MCF 10A (cell line): ENCODE results near the gene FOXC2. TPM values are rescaled to one million over a fixed set of nuclear protein-coding genes. Genes with fewer than 3 reads are reported as not detected.

Source experiments
- BruUV-seq: library from RNA; stranded (reverse); fragments of 400-500 nt; replicated peaks from 2 replicates; lab custom pipeline; 2021; lab: Mats Ljungman, UMichigan
- CTCF ChIA-PET: fragments of 300-600 bp; sonication (Branson Sonifier 250); formaldehyde crosslinking; extraction: SDS; loops from one replicate; lab custom pipeline; 2021; ENCODE audit warnings: antibody characterized with exemption, inconsistent platforms; lab: Yijun Ruan, JAX
- POLR2A ChIA-PET: fragments of 300-600, 350-650 bp; sonication (Branson Sonifier 250); formaldehyde crosslinking; extraction: SDS; loops from one replicate; lab custom pipeline; 2020; ENCODE audit warnings: antibody characterized with exemption, inconsistent platforms; lab: Yijun Ruan, JAX
- DNase-seq: peaks from one replicate; pipeline ENCODE4 v3.0.0-alpha.2; 2018; ENCODE audit not compliant: unreplicated experiment
- H3K27ac Mint-ChIP-seq: one replicate; pipeline ENCODE4 v1.8.0; 2022; ENCODE audit warnings: mild to moderate bottlenecking, low read depth, mixed read lengths; ENCODE audit not compliant: unreplicated experiment
- H3K27me3 Mint-ChIP-seq: one replicate; pipeline ENCODE4 v1.8.0; 2022; ENCODE audit warnings: mixed read lengths; ENCODE audit not compliant: insufficient read depth, unreplicated experiment
- H3K36me3 Mint-ChIP-seq: one replicate; pipeline ENCODE4 v1.8.0; 2022; ENCODE audit warnings: mild to moderate bottlenecking, moderate library complexity, mixed read lengths; ENCODE audit not compliant: insufficient read depth, unreplicated experiment
- H3K4me1 Mint-ChIP-seq: one replicate; pipeline ENCODE4 v1.8.0; 2022; ENCODE audit warnings: mixed read lengths; ENCODE audit not compliant: insufficient read depth, unreplicated experiment
- H3K4me3 Mint-ChIP-seq: one replicate; pipeline ENCODE4 v1.8.0; 2022; ENCODE audit warnings: mild to moderate bottlenecking, moderate library complexity, mixed read lengths; ENCODE audit not compliant: unreplicated experiment
- H3K9me3 Mint-ChIP-seq: one replicate; pipeline ENCODE4 v1.8.0; 2022; ENCODE audit warnings: mixed read lengths; ENCODE audit not compliant: unreplicated experiment
- CTCF ChIP-seq: fragments of 200-600 bp; IDR thresholded peaks from one replicate; pipeline ENCODE4 v1.8.0; 2022; ENCODE audit warnings: antibody characterized with exemption, mild to moderate bottlenecking; ENCODE audit not compliant: unreplicated experiment
- intact Hi-C: fragments of 100-400 bp; cut with micrococcal nuclease; formaldehyde crosslinking; loops from 2 replicates; pipeline ENCODE4 v1.14.1; 2022
- total RNA-seq: library from RNA; stranded (reverse); gene quantifications from 2 replicates; pipeline ENCODE4 v1.2.3, GENCODE V29; 2022

The FOXC2 gene
- total RNA-seq, 1 experiment from 2014 or later, result 22.5 TPM

- no peak for TF ChIP-seq CTCF
- Mint-ChIP-seq H3K4me1 (no peaks in the 10 kb centered on the region), H3K4me3 (no peak overlapping the region), H3K27ac (no peak overlapping the region), H3K27me3 (peaks cover 46% of the 10 kb centered on the region), H3K9me3 (no peaks in the 10 kb centered on the region), H3K36me3 (no peaks in the 10 kb centered on the region)
- no TSS peak for BruUV-seq
- DNase-seq, result no peak
- POLR2A ChIA-PET, result no interaction called here
- intact Hi-C loops, result no loop called here
- CTCF ChIA-PET, result interaction anchor here (0.5 to 10.0 kb wide), 3 partner anchors 207 to 476 kb away, joined by 3 to 249 read pairs (median 3); no protein-coding TSS in a partner anchor
Observed at GRCh38 chr16:86521236-86522197, 45.1 kb upstream of the FOXC2 start.

GRCh38 chr16:86522634-86523033 is 44.0 kb upstream of the FOXC2 start:
- no peaks in the 10 kb centered on the region for H3K9me3 Mint-ChIP-seq
- H3K27ac Mint-ChIP-seq, result no peak overlapping the region
- no peak for TF ChIP-seq CTCF
- H3K27me3 Mint-ChIP-seq, result peaks cover 40% of the 10 kb centered on the region
- no peaks in the 10 kb centered on the region for H3K36me3 Mint-ChIP-seq
- intact Hi-C loops, result no loop called here
- no peak overlapping the region for H3K4me3 Mint-ChIP-seq
- ChIA-PET CTCF (interaction anchor here (10.0 kb wide), 1 partner anchor 450 kb away, joined by 249 read pairs; no protein-coding TSS in a partner anchor), POLR2A (no interaction called here)
- no peak for DNase-seq
- no peaks in the 10 kb centered on the region for H3K4me1 Mint-ChIP-seq
- BruUV-seq, result no TSS peak

GRCh38 chr16:86523166-86523740 is 43.4 kb upstream of the FOXC2 start:
- ChIA-PET POLR2A (no interaction called here), CTCF (interaction anchor here (10.0 kb wide), 1 partner anchor 451 kb away, joined by 249 read pairs; no protein-coding TSS in a partner anchor)
- Mint-ChIP-seq H3K36me3 (no peaks in the 10 kb centered on the region), H3K4me1 (no peaks in the 10 kb centered on the region), H3K9me3 (no peaks in the 10 kb centered on the region), H3K27ac (no peak overlapping the region), H3K27me3 (peaks cover 39% of the 10 kb centered on the region), H3K4me3 (no peak overlapping the region)
- intact Hi-C loops, result no loop called here
- TF ChIP-seq CTCF, result no peak
- BruUV-seq, result no TSS peak
- DNase-seq, result no peak

- CTCF ChIA-PET, result interaction anchor here (10.0 kb wide), 1 partner anchor 452 kb away, joined by 249 read pairs; no protein-coding TSS in a partner anchor
- H3K27me3 Mint-ChIP-seq, result peaks cover 39% of the 10 kb centered on the region
- BruUV-seq, result no TSS peak
- no peaks in the 10 kb centered on the region for H3K4me1 Mint-ChIP-seq
- no peak for TF ChIP-seq CTCF
- DNase-seq, result no peak
- intact Hi-C loops, result no loop called here
- POLR2A ChIA-PET, result no interaction called here
- no peak overlapping the region for H3K4me3 Mint-ChIP-seq
- no peak overlapping the region for H3K27ac Mint-ChIP-seq
- H3K9me3 Mint-ChIP-seq, result no peaks in the 10 kb centered on the region
- no peaks in the 10 kb centered on the region for H3K36me3 Mint-ChIP-seq
Observed at GRCh38 chr16:86524029-86524428, 42.6 kb upstream of the FOXC2 start.
